WTC11 (cell line): Measurements from ENCODE around the gene ITPR3. TPM values are rescaled to one million over a fixed set of nuclear protein-coding genes. Genes with fewer than 3 reads are reported as not detected.
A peak's percentile ranks its signal among the peaks of the same experiment; 100 is the strongest.

Experiments used
- ATAC-seq: fragments of 200-7000 bp; cut with Tn5 transposase; 2 replicates; pipeline ENCODE4 v1.10.0; 2021; ENCODE audit warnings: mild to moderate bottlenecking, moderate library complexity
- CTCF ChIA-PET: fragments of 300-600 bp; sonication (Branson Sonifier 250); formaldehyde crosslinking; loops from one replicate; lab custom pipeline; 2021; ENCODE audit warnings: antibody characterized with exemption; lab: Charles Lee
- POLR2A ChIA-PET: fragments of 350-600 bp; sonication (Branson Sonifier 250); formaldehyde crosslinking; loops from one replicate; lab custom pipeline; 2021; ENCODE audit warnings: antibody characterized with exemption; lab: Charles Lee
- DNase-seq: peaks from one replicate; pipeline ENCODE4 v3.0.0; 2021; ENCODE audit warnings: low spot score
- H3K27ac Mint-ChIP-seq: 2 replicates; pipeline ENCODE4 v1.8.0; 2021; ENCODE audit warnings: mixed read lengths
- H3K27me3 Mint-ChIP-seq: 2 replicates; pipeline ENCODE4 v1.8.0; 2021; ENCODE audit warnings: low read depth, mild to moderate bottlenecking, moderate library complexity, mixed read lengths
- H3K36me3 Mint-ChIP-seq: 2 replicates; pipeline ENCODE4 v1.8.0; 2021; ENCODE audit warnings: mixed read lengths
- H3K4me1 Mint-ChIP-seq: 2 replicates; pipeline ENCODE4 v1.8.0; 2022; ENCODE audit warnings: mixed read lengths
- H3K4me3 Mint-ChIP-seq: 2 replicates; pipeline ENCODE4 v1.8.0; 2021; ENCODE audit warnings: mild to moderate bottlenecking, moderate library complexity, mixed read lengths
- H3K9me3 Mint-ChIP-seq: 2 replicates; pipeline ENCODE4 v1.8.0; 2021; ENCODE audit warnings: mixed read lengths
- ARID4B ChIP-seq: sonication (generic); formaldehyde crosslinking; IDR thresholded peaks from 2 replicates; pipeline ENCODE4 v1.8.0; 2023; ENCODE audit warnings: missing genetic modification reagents, mild to moderate bottlenecking, borderline replicate concordance
- CREM ChIP-seq: sonication (generic); formaldehyde crosslinking; IDR thresholded peaks from 2 replicates; pipeline ENCODE4 v1.8.1; 2022; ENCODE audit warnings: mild to moderate bottlenecking, missing genetic modification reagents, moderate library complexity
- E2F5 ChIP-seq: sonication (generic); formaldehyde crosslinking; IDR thresholded peaks from 2 replicates; pipeline ENCODE4 v1.8.1; 2022; ENCODE audit warnings: mild to moderate bottlenecking, moderate library complexity, missing genetic modification reagents
- FOXP1 ChIP-seq: sonication (generic); formaldehyde crosslinking; IDR thresholded peaks from 2 replicates; pipeline ENCODE4 v1.8.0; 2022; ENCODE audit warnings: missing genetic modification reagents, mild to moderate bottlenecking, moderate library complexity, borderline replicate concordance
- GTF2I ChIP-seq: fragments of 250-450 bp; sonication (Bioruptor Pico); conservative IDR thresholded peaks from 2 replicates; pipeline ENCODE4 v1.4.0; 2021; ENCODE audit warnings: mild to moderate bottlenecking
- HMGA2 ChIP-seq: fragments of 250-450 bp; sonication (Bioruptor Pico); IDR thresholded peaks from 2 replicates; pipeline ENCODE4 v1.4.0; 2021; ENCODE audit warnings: mild to moderate bottlenecking, moderate library complexity
- IRF1 ChIP-seq: sonication (generic); formaldehyde crosslinking; IDR thresholded peaks from 2 replicates; pipeline ENCODE4 v1.8.0; 2023; ENCODE audit warnings: missing genetic modification reagents
- JAZF1 ChIP-seq: fragments of 250-450 bp; sonication (Bioruptor Pico); IDR thresholded peaks from 2 replicates; pipeline ENCODE4 v1.9.0; 2021; ENCODE audit warnings: moderate library complexity, mild to moderate bottlenecking, inconsistent platforms
- MLX ChIP-seq: sonication (generic); formaldehyde crosslinking; IDR thresholded peaks from 2 replicates; pipeline ENCODE4 v1.8.1; 2023; ENCODE audit warnings: mild to moderate bottlenecking, missing genetic modification reagents, moderate library complexity
- NFATC4 ChIP-seq: fragments of 250-450 bp; sonication (Bioruptor Pico); IDR thresholded peaks from 2 replicates; pipeline ENCODE4 v1.9.0; 2021; ENCODE audit warnings: mild to moderate bottlenecking
- NR2C2 ChIP-seq: sonication (generic); formaldehyde crosslinking; IDR thresholded peaks from 2 replicates; pipeline ENCODE4 v1.8.0; 2022; ENCODE audit warnings: mild to moderate bottlenecking, missing genetic modification reagents
- NR3C1 ChIP-seq: sonication (generic); formaldehyde crosslinking; conservative IDR thresholded peaks from 2 replicates; pipeline ENCODE4 v1.8.1; 2023; ENCODE audit warnings: low read depth, mild to moderate bottlenecking, missing genetic modification reagents
- PREB ChIP-seq: sonication (generic); formaldehyde crosslinking; IDR thresholded peaks from 2 replicates; pipeline ENCODE4 v1.8.1; 2022; ENCODE audit warnings: mild to moderate bottlenecking, missing genetic modification reagents, moderate library complexity, borderline replicate concordance
- PRRX2 ChIP-seq: fragments of 250-450 bp; sonication (Bioruptor Pico); IDR thresholded peaks from 2 replicates; pipeline ENCODE4 v1.8.0; 2021; ENCODE audit warnings: mild to moderate bottlenecking
- RORB ChIP-seq: fragments of 250-450 bp; sonication (Bioruptor Pico); IDR thresholded peaks from 2 replicates; pipeline ENCODE4 v1.9.0; 2021; ENCODE audit warnings: mild to moderate bottlenecking
- SMAD3 ChIP-seq: sonication (generic); formaldehyde crosslinking; IDR thresholded peaks from 2 replicates; pipeline ENCODE4 v1.8.0; 2022; ENCODE audit warnings: missing genetic modification reagents, mild to moderate bottlenecking, borderline replicate concordance
- TEAD4 ChIP-seq: sonication (generic); formaldehyde crosslinking; IDR thresholded peaks from 2 replicates; pipeline ENCODE4 v1.8.0; 2022; ENCODE audit warnings: mild to moderate bottlenecking, missing genetic modification reagents
- ZNF138 ChIP-seq: sonication (generic); formaldehyde crosslinking; conservative IDR thresholded peaks from 2 replicates; pipeline ENCODE4 v1.8.1; 2022; ENCODE audit warnings: mild to moderate bottlenecking, moderate library complexity, missing genetic modification reagents
- ZNF317 ChIP-seq: sonication (generic); formaldehyde crosslinking; IDR thresholded peaks from 2 replicates; pipeline ENCODE4 v1.8.1; 2023; ENCODE audit warnings: low read depth, mild to moderate bottlenecking, moderate library complexity, missing genetic modification reagents, borderline replicate concordance
- ZNF423 ChIP-seq: fragments of 250-450 bp; sonication (Bioruptor Pico); IDR thresholded peaks from 2 replicates; pipeline ENCODE4 v2.1.2; 2022; ENCODE audit warnings: mild to moderate bottlenecking, moderate library complexity
- total RNA-seq: library from RNA; stranded (reverse); gene quantifications from 3 replicates; pipeline ENCODE4 v1.2.3, GENCODE V29; 2021

ITPR3 gene
- total RNA-seq, 1 experiment from 2014 or later, result 47.3 TPM

GRCh38 chr6:33624856-33625255 lies 3.7 kb downstream of the ITPR3 start:
- ChIA-PET POLR2A (no interaction called here), CTCF (interaction anchor here (0.7 to 1.8 kb wide), 2 partner anchors 35 to 76 kb away, joined by 3 to 7 read pairs; no protein-coding TSS in a partner anchor)
- H3K27ac Mint-ChIP-seq, result peak overlapping the region; percentile 63; the same call in 1 of the 2 replicates
- no peaks in the 10 kb centered on the region for H3K9me3 Mint-ChIP-seq
- peaks cover 1% of the 10 kb centered on the region for H3K27me3 Mint-ChIP-seq
- peaks cover 50% of the 10 kb centered on the region for H3K4me1 Mint-ChIP-seq
- TF ChIP-seq MLX (no peak), GTF2I (no peak), NR2C2 (CRISPR knock-in tag) (no peak), JAZF1 (no peak), ZNF317 (CRISPR knock-in tag) (no peak), PRRX2 (no peak), ZNF138 (CRISPR knock-in tag) (no peak), FOXP1 (CRISPR knock-in tag) (no peak), RORB (CRISPR knock-in tag) (no peak), E2F5 (CRISPR knock-in tag) (no peak), TEAD4 (CRISPR knock-in tag) (no peak), IRF1 (CRISPR knock-in tag) (no peak), ARID4B (CRISPR knock-in tag) (no peak), NR3C1 (CRISPR knock-in tag) (no peak), NFATC4 (CRISPR knock-in tag) (no peak), SMAD3 (CRISPR knock-in tag) (no peak), ZNF423 (CRISPR knock-in tag) (no peak), CREM (CRISPR knock-in tag) (no peak), PREB (CRISPR knock-in tag) (no peak), HMGA2 (CRISPR knock-in tag) (no peak)
- H3K36me3 Mint-ChIP-seq, result no peaks in the 10 kb centered on the region; the same call in 1 of the 2 replicates
- DNase-seq (no peak), ATAC-seq (no peak)
- no peak overlapping the region for H3K4me3 Mint-ChIP-seq
